GM12878 (cell line): ENCODE data around the gene TGFBRAP1. TPM values are rescaled to one million over a fixed set of nuclear protein-coding genes. Genes with fewer than 3 reads are reported as not detected.

Source experiments
- BHLHE40 ChIP-seq, 2 experiments: fragments of 450-650 bp in 1 of 2; IDR thresholded peaks; 2 replicates each; pipeline ENCODE4 v1.6.1; 2011 to 2017; ENCODE audit warnings: low read depth in 2 of 2, borderline replicate concordance in 1 of 2, improper control_type of control experiment in 1 of 2, low read length in 1 of 2, mild to moderate bottlenecking in 1 of 2
- BMI1 ChIP-seq: fragments of 450-650 bp; IDR thresholded peaks from 2 replicates; pipeline ENCODE4 v1.6.1; 2016; ENCODE audit warnings: mild to moderate bottlenecking, moderate library complexity, borderline replicate concordance
- DPF2 ChIP-seq: fragments of 450-650 bp; IDR thresholded peaks from 2 replicates; pipeline ENCODE4 v1.6.1; 2017; ENCODE audit warnings: mild to moderate bottlenecking
- EED ChIP-seq: sonication (generic); IDR thresholded peaks from 2 replicates; pipeline ENCODE4 v1.6.1; 2016; ENCODE audit warnings: antibody characterized with exemption, low read depth
- LARP7 ChIP-seq: fragments of 450-650 bp; IDR thresholded peaks from 2 replicates; pipeline ENCODE4 v1.6.1; 2017; ENCODE audit warnings: mild to moderate bottlenecking
- NR2C2 ChIP-seq: IDR thresholded peaks from 2 replicates; pipeline ENCODE4 v1.6.1; 2011; ENCODE audit warnings: borderline replicate concordance, low read depth; ENCODE audit not compliant: control insufficient read depth, insufficient read length
- SREBF1 ChIP-seq: IDR thresholded peaks from 2 replicates; pipeline ENCODE4 v1.6.1; 2012; ENCODE audit warnings: mild to moderate bottlenecking, low read length
- polyA plus RNA-seq, 11 experiments: library from polyadenylated mRNA; depleted of rRNA in 4 of 11; unstranded in 6 of 11; stranded (reverse) in 5 of 11; fragments of >200 nt; fragmentation: Nextera tagmentation in 4 of 11; fragmentation: Illumina TruSeq in 1 of 11; extraction: Ambion mirVana in 4 of 11; extraction: Trizol in 1 of 11; gene quantifications; 1 replicate in 1 of 11; 2 replicates in 10 of 11; pipeline versions ENCODE4 v1.2.1 to v1.2.3, GENCODE V29; 2011 to 2016; ENCODE audit warnings: inconsistent platforms in 2 of 11, missing spikeins in 2 of 11, low read depth in 1 of 11
- total RNA-seq, 4 experiments: library from RNA; depleted of rRNA in 3 of 4; stranded (reverse); fragments of >200 nt in 3 of 4; fragmentation: Illumina TruSeq in 1 of 4; extraction: Trizol in 1 of 4; gene quantifications; 2 replicates each; pipeline versions ENCODE4 v1.2.1 to v1.2.3, GENCODE V29; 2013 to 2021
- TF ChIP-seq, protein P1 (sequence below): IDR thresholded peaks from 2 replicates; pipeline ENCODE4 v1.6.1; 2012; ENCODE audit warnings: low read length, inconsistent platforms
- TF ChIP-seq, protein P2 (sequence below): fragments of 150-350 bp; IDR thresholded peaks from 2 replicates; pipeline ENCODE4 v1.6.1; 2016; ENCODE audit warnings: low read depth, low read length

The TGFBRAP1 gene
- total and polyA plus RNA-seq, 10 of the 15 experiments (the other 5 are each of a cell fraction or from before 2014, with no cell fraction given): 7.9 to 37.4 (median 23.7) TPM

- TF ChIP-seq EED (peak; percentile 8; the same call in 1 of the 2 replicates), BHLHE40 (IDR thresholded peaks at IDR 0.05; ENCODE audit: borderline replicate concordance in 1 of 2, low read depth in 2 of 2, low read length in 1 of 2) (no peak), SREBF1 (no peak), LARP7 (no peak), NR2C2 (no peak), DPF2 (no peak), BMI1 (no peak)
- TF ChIP-seq, protein P1, sequence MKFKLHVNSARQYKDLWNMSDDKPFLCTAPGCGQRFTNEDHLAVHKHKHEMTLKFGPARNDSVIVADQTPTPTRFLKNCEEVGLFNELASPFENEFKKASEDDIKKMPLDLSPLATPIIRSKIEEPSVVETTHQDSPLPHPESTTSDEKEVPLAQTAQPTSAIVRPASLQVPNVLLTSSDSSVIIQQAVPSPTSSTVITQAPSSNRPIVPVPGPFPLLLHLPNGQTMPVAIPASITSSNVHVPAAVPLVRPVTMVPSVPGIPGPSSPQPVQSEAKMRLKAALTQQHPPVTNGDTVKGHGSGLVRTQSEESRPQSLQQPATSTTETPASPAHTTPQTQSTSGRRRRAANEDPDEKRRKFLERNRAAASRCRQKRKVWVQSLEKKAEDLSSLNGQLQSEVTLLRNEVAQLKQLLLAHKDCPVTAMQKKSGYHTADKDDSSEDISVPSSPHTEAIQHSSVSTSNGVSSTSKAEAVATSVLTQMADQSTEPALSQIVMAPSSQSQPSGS: no peak
- TF ChIP-seq, protein P2, sequence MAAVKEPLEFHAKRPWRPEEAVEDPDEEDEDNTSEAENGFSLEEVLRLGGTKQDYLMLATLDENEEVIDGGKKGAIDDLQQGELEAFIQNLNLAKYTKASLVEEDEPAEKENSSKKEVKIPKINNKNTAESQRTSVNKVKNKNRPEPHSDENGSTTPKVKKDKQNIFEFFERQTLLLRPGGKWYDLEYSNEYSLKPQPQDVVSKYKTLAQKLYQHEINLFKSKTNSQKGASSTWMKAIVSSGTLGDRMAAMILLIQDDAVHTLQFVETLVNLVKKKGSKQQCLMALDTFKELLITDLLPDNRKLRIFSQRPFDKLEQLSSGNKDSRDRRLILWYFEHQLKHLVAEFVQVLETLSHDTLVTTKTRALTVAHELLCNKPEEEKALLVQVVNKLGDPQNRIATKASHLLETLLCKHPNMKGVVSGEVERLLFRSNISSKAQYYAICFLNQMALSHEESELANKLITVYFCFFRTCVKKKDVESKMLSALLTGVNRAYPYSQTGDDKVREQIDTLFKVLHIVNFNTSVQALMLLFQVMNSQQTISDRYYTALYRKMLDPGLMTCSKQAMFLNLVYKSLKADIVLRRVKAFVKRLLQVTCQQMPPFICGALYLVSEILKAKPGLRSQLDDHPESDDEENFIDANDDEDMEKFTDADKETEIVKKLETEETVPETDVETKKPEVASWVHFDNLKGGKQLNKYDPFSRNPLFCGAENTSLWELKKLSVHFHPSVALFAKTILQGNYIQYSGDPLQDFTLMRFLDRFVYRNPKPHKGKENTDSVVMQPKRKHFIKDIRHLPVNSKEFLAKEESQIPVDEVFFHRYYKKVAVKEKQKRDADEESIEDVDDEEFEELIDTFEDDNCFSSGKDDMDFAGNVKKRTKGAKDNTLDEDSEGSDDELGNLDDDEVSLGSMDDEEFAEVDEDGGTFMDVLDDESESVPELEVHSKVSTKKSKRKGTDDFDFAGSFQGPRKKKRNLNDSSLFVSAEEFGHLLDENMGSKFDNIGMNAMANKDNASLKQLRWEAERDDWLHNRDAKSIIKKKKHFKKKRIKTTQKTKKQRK: no peak
Measured at GRCh38 chr2:105323111-105323510, 6.4 kb downstream of the TGFBRAP1 start (continued).
